ENCODE data around the gene AP1S1.
A peak's percentile ranks its signal among the peaks of the same experiment; 100 is the strongest.
"Not testable (repeated sequence)": the region's sequence is repeated elsewhere in the genome, so short reads cannot be mapped to it uniquely, and the experiment has no call there.

Gene AP1S1

GRCh38 chr7:101153969-101154692 is at the start of gene AP1S1:
Gene AP1S1, plus strand, starts transcription at chr7:101154476. Its CDS starts 39 bp downstream, at chr7:101154515.
- peak; percentile 93 for DNase-seq (ENCODE audit: low read depth)

- DNase-seq (ENCODE audit: low read depth): no peak
Measured at GRCh38 chr7:101104799-101105198, 49.5 kb upstream of the AP1S1 start.

- not testable (repeated sequence) for DNase-seq (ENCODE audit: low read depth)
Measured at GRCh38 chr7:101105248-101105647, 49.0 kb upstream of the AP1S1 start.

GRCh38 chr7:101106386-101106785 is 47.9 kb upstream of the AP1S1 start:
- no peak for DNase-seq (ENCODE audit: low read depth)

GRCh38 chr7:101108330-101108857 is 45.9 kb upstream of the AP1S1 start:
- no peak for DNase-seq (ENCODE audit: low read depth)

GRCh38 chr7:101108961-101109360 is 45.3 kb upstream of the AP1S1 start:
- no peak for DNase-seq (ENCODE audit: low read depth)

- DNase-seq (ENCODE audit: low read depth): no peak
Measured at GRCh38 chr7:101109368-101109767, 44.9 kb upstream of the AP1S1 start.

- no peak for DNase-seq (ENCODE audit: low read depth)
Measured at GRCh38 chr7:101111261-101111660, 43.0 kb upstream of the AP1S1 start.

GRCh38 chr7:101112233-101112632 is 42.0 kb upstream of the AP1S1 start:
- DNase-seq (ENCODE audit: low read depth): peak; percentile 77

- DNase-seq (ENCODE audit: low read depth): not testable (repeated sequence)
Measured at GRCh38 chr7:101113140-101113539, 41.1 kb upstream of the AP1S1 start.

GRCh38 chr7:101113836-101114235 is 40.4 kb upstream of the AP1S1 start:
- no peak for DNase-seq (ENCODE audit: low read depth)

- peak; percentile 59 for DNase-seq (ENCODE audit: low read depth)
Measured at GRCh38 chr7:101114492-101114891, 39.8 kb upstream of the AP1S1 start.

GRCh38 chr7:101115215-101115614 is 39.1 kb upstream of the AP1S1 start:
- DNase-seq (ENCODE audit: low read depth): no peak

- DNase-seq (ENCODE audit: low read depth): no peak
Measured at GRCh38 chr7:101116898-101117297, 37.4 kb upstream of the AP1S1 start.

- no peak for DNase-seq (ENCODE audit: low read depth)
Measured at GRCh38 chr7:101118856-101119255, 35.4 kb upstream of the AP1S1 start.

GRCh38 chr7:101119876-101120275 is 34.4 kb upstream of the AP1S1 start:
- no peak for DNase-seq (ENCODE audit: low read depth)

GRCh38 chr7:101120315-101120714 is 34.0 kb upstream of the AP1S1 start:
- no peak for DNase-seq (ENCODE audit: low read depth)

- not testable (repeated sequence) for DNase-seq (ENCODE audit: low read depth)
Measured at GRCh38 chr7:101121631-101121990, 32.7 kb upstream of the AP1S1 start.

- peak; percentile 100 for DNase-seq (ENCODE audit: low read depth)
Measured at GRCh38 chr7:101121991-101122932, 32.0 kb upstream of the AP1S1 start.

- DNase-seq (ENCODE audit: low read depth): no peak
Measured at GRCh38 chr7:101122933-101123702, 31.2 kb upstream of the AP1S1 start.

- no peak for DNase-seq (ENCODE audit: low read depth)
Measured at GRCh38 chr7:101123703-101124068, 30.6 kb upstream of the AP1S1 start.
